ENCODE results near the gene MRPS2. TPM values are rescaled to one million over a fixed set of nuclear protein-coding genes. Genes with fewer than 3 reads are reported as not detected.

MRPS2 gene
- total and polyA plus RNA-seq, 9 of the 15 experiments (the other 6 are each of a cell fraction or from before 2014, with no cell fraction given): 8.0 to 167 (median 81.3) TPM

DNA sequence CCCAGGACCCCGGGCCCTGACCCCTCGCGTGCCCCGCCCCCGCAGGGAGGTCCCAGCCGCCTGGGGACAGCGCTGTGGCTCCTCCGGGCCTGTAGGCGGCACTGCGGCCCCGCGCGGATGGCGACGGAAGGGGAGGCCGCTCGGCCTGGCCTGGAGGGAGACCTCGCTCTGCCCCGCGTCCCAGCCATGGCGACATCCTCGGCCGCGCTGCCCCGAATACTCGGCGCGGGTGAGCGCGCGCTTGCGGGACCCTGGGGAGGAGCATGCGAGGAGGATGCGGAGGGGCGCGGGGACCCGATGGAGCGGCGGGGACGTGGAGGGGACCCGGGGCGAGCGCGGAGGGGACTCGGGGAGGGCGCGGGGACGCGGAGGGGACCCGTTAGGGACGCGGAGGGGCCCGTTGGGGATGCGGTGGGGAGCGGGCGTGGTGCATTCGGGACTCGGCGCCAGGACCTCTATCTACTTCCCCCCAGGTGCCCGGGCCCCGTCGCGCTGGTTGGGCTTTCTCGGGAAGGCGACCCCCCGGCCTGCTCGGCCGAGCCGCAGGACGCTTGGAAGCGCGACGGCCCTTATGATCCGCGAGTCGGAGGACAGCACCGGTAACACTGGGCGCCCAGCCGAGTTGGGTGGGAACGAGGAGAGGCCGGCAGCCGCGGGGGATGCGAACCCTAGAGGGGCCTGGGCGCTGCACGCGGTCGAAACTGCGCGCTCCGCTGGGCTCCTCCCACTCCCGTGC, at the start of gene MRPS2 (continued):
- TF ChIP-seq, protein P1, sequence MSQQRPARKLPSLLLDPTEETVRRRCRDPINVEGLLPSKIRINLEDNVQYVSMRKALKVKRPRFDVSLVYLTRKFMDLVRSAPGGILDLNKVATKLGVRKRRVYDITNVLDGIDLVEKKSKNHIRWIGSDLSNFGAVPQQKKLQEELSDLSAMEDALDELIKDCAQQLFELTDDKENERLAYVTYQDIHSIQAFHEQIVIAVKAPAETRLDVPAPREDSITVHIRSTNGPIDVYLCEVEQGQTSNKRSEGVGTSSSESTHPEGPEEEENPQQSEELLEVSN (IDR thresholded peaks at IDR 0.05; ENCODE audit: borderline replicate concordance in 1 of 2, extremely low read depth in 1 of 2, insufficient read depth in 1 of 2, insufficient read length in 1 of 2, low read depth in 1 of 2, low read length in 1 of 2, poor library complexity in 1 of 2, severe bottlenecking in 1 of 2): peak; percentile 73 to 89
- peak; percentile 68 for TF ChIP-seq CCNT2 (IDR thresholded peaks at IDR 0.05; ENCODE audit: borderline replicate concordance, extremely low read depth, insufficient read length, low read depth, low read length)
- no peak for TF ChIP-seq ELF1 (tag; IDR thresholded peaks at IDR 0.05)
- peak; percentile 83 for TF ChIP-seq POLR2B (IDR thresholded peaks at IDR 0.05; ENCODE audit: low read depth, partially characterized antibody)
- TF ChIP-seq KDM4B (IDR thresholded peaks at IDR 0.05; ENCODE audit: borderline replicate concordance in 2 of 2, low read depth in 1 of 2): 0 out of 4 replicates have a peak, but pooled peaks of 1 of the 2 experiments have one; percentile 60
- TF ChIP-seq, protein P2, sequence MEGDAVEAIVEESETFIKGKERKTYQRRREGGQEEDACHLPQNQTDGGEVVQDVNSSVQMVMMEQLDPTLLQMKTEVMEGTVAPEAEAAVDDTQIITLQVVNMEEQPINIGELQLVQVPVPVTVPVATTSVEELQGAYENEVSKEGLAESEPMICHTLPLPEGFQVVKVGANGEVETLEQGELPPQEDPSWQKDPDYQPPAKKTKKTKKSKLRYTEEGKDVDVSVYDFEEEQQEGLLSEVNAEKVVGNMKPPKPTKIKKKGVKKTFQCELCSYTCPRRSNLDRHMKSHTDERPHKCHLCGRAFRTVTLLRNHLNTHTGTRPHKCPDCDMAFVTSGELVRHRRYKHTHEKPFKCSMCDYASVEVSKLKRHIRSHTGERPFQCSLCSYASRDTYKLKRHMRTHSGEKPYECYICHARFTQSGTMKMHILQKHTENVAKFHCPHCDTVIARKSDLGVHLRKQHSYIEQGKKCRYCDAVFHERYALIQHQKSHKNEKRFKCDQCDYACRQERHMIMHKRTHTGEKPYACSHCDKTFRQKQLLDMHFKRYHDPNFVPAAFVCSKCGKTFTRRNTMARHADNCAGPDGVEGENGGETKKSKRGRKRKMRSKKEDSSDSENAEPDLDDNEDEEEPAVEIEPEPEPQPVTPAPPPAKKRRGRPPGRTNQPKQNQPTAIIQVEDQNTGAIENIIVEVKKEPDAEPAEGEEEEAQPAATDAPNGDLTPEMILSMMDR (IDR thresholded peaks at IDR 0.05 in 2 of 3, conservative IDR thresholded peaks at IDR 0.05 in 1 of 3; ENCODE audit: insufficient read depth in 2 of 3, low read depth in 1 of 3, low read length in 3 of 3): peak; percentile 84 to 93 (median 86)
- peak; percentile 95 for TF ChIP-seq ZFX (CRISPR knock-in tag; IDR thresholded peaks at IDR 0.05)
- TF ChIP-seq MECOM (CRISPR knock-in tag; IDR thresholded peaks at IDR 0.05): no peak
- TF ChIP-seq, protein P3, sequence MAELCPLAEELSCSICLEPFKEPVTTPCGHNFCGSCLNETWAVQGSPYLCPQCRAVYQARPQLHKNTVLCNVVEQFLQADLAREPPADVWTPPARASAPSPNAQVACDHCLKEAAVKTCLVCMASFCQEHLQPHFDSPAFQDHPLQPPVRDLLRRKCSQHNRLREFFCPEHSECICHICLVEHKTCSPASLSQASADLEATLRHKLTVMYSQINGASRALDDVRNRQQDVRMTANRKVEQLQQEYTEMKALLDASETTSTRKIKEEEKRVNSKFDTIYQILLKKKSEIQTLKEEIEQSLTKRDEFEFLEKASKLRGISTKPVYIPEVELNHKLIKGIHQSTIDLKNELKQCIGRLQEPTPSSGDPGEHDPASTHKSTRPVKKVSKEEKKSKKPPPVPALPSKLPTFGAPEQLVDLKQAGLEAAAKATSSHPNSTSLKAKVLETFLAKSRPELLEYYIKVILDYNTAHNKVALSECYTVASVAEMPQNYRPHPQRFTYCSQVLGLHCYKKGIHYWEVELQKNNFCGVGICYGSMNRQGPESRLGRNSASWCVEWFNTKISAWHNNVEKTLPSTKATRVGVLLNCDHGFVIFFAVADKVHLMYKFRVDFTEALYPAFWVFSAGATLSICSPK (IDR thresholded peaks at IDR 0.05; ENCODE audit: borderline replicate concordance): no peak
- TF ChIP-seq, protein P4, sequence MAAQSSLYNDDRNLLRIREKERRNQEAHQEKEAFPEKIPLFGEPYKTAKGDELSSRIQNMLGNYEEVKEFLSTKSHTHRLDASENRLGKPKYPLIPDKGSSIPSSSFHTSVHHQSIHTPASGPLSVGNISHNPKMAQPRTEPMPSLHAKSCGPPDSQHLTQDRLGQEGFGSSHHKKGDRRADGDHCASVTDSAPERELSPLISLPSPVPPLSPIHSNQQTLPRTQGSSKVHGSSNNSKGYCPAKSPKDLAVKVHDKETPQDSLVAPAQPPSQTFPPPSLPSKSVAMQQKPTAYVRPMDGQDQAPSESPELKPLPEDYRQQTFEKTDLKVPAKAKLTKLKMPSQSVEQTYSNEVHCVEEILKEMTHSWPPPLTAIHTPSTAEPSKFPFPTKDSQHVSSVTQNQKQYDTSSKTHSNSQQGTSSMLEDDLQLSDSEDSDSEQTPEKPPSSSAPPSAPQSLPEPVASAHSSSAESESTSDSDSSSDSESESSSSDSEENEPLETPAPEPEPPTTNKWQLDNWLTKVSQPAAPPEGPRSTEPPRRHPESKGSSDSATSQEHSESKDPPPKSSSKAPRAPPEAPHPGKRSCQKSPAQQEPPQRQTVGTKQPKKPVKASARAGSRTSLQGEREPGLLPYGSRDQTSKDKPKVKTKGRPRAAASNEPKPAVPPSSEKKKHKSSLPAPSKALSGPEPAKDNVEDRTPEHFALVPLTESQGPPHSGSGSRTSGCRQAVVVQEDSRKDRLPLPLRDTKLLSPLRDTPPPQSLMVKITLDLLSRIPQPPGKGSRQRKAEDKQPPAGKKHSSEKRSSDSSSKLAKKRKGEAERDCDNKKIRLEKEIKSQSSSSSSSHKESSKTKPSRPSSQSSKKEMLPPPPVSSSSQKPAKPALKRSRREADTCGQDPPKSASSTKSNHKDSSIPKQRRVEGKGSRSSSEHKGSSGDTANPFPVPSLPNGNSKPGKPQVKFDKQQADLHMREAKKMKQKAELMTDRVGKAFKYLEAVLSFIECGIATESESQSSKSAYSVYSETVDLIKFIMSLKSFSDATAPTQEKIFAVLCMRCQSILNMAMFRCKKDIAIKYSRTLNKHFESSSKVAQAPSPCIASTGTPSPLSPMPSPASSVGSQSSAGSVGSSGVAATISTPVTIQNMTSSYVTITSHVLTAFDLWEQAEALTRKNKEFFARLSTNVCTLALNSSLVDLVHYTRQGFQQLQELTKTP (IDR thresholded peaks at IDR 0.05; ENCODE audit: low read depth in 1 of 2, partially characterized antibody in 2 of 2): no peak
- TF ChIP-seq, protein P5, sequence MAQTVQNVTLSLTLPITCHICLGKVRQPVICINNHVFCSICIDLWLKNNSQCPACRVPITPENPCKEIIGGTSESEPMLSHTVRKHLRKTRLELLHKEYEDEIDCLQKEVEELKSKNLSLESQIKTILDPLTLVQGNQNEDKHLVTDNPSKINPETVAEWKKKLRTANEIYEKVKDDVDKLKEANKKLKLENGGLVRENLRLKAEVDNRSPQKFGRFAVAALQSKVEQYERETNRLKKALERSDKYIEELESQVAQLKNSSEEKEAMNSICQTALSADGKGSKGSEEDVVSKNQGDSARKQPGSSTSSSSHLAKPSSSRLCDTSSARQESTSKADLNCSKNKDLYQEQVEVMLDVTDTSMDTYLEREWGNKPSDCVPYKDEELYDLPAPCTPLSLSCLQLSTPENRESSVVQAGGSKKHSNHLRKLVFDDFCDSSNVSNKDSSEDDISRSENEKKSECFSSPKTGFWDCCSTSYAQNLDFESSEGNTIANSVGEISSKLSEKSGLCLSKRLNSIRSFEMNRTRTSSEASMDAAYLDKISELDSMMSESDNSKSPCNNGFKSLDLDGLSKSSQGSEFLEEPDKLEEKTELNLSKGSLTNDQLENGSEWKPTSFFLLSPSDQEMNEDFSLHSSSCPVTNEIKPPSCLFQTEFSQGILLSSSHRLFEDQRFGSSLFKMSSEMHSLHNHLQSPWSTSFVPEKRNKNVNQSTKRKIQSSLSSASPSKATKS (CRISPR knock-in tag; IDR thresholded peaks at IDR 0.05): no peak
